DND-41 (cell line): Measurements from ENCODE around the gene PTPN9.

ENCODE experiments used
- EZH2 ChIP-seq: IDR thresholded peaks from 3 replicates; pipeline ENCODE4 v1.6.1; 2012; ENCODE audit warnings: borderline replicate concordance, low read depth, mild to moderate bottlenecking, moderate library complexity, low read length, inconsistent platforms; ENCODE audit not compliant: severe bottlenecking
- TF ChIP-seq, protein P1 (sequence below): IDR thresholded peaks from 2 replicates; pipeline ENCODE4 v1.5.1; 2012; ENCODE audit warnings: borderline replicate concordance, low read length, moderate library complexity, mild to moderate bottlenecking; ENCODE audit not compliant: poor library complexity, severe bottlenecking; ENCODE audit errors: extremely low read depth

DNA sequence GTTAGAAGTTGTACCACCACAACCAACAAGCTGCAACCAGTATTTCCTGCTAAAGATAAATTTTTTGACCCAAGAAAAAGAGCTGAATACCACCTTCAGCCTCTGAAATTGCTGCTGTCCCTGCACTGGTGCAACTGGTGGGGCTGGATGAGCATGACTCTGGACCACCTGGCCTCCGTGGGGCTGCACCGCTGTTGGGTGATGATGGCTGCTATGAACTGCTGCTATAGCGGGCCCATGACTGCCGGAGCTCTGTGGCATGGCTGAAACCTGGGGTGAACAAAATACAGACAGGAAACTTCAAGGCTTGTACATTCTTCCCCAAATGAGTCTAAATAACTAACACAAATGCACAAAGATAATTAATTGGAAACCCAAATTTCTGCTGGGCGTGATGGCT lies 156.6 kb downstream of the PTPN9 start:
- TF ChIP-seq, protein P1, sequence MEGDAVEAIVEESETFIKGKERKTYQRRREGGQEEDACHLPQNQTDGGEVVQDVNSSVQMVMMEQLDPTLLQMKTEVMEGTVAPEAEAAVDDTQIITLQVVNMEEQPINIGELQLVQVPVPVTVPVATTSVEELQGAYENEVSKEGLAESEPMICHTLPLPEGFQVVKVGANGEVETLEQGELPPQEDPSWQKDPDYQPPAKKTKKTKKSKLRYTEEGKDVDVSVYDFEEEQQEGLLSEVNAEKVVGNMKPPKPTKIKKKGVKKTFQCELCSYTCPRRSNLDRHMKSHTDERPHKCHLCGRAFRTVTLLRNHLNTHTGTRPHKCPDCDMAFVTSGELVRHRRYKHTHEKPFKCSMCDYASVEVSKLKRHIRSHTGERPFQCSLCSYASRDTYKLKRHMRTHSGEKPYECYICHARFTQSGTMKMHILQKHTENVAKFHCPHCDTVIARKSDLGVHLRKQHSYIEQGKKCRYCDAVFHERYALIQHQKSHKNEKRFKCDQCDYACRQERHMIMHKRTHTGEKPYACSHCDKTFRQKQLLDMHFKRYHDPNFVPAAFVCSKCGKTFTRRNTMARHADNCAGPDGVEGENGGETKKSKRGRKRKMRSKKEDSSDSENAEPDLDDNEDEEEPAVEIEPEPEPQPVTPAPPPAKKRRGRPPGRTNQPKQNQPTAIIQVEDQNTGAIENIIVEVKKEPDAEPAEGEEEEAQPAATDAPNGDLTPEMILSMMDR: no peak
- no peak for TF ChIP-seq EZH2
